Liver (tissue), 9 donors: ENCODE measurements around the gene TRMT10B. TPM values are rescaled to one million over a fixed set of nuclear protein-coding genes. Genes with fewer than 3 reads are reported as not detected.

Experiments
- DNase-seq: peaks from one replicate; pipeline ENCODE4 v3.0.0-alpha.2; 2017; ENCODE audit warnings: low spot score
- H3K27ac ChIP-seq, 2 donors: one replicate each; pipeline ENCODE4 v1.7.0; 2013; ENCODE audit warnings: inconsistent platforms in 2 of 2, low read length in 2 of 2, control low read depth in 1 of 2, low read depth in 1 of 2, mild to moderate bottlenecking in 1 of 2
- H3K27me3 ChIP-seq, 4 donors: one replicate each; pipeline versions ENCODE4 v1.6.1 to v1.7.0; 2013; ENCODE audit warnings: low read length in 3 of 4, inconsistent platforms in 1 of 4, mild to moderate bottlenecking in 1 of 4, moderate library complexity in 1 of 4; ENCODE audit not compliant: control insufficient read depth in 4 of 4, insufficient read depth in 4 of 4
- H3K36me3 ChIP-seq, 4 donors: one replicate each; pipeline versions ENCODE4 v1.6.1 to v1.7.0; 2013; ENCODE audit warnings: low read length in 3 of 4, mild to moderate bottlenecking in 3 of 4, low read depth in 1 of 4, moderate library complexity in 1 of 4; ENCODE audit not compliant: control insufficient read depth in 4 of 4, insufficient read depth in 3 of 4
- H3K4me1 ChIP-seq, 4 donors: one replicate each; pipeline versions ENCODE4 v1.6.1 to v1.7.0; 2013; ENCODE audit warnings: low read length in 3 of 4, mild to moderate bottlenecking in 3 of 4, moderate library complexity in 1 of 4; ENCODE audit not compliant: control insufficient read depth in 4 of 4, insufficient read depth in 4 of 4
- H3K4me3 ChIP-seq, 3 donors: one replicate each; pipeline versions ENCODE4 v1.6.1 to v1.7.0; 2013; ENCODE audit warnings: low read length in 3 of 3, control low read depth in 1 of 3, low read depth in 1 of 3, mild to moderate bottlenecking in 1 of 3
- H3K9ac ChIP-seq, 2 donors: one replicate each; pipeline ENCODE4 v1.7.0; 2013; ENCODE audit warnings: low read length in 2 of 2, mild to moderate bottlenecking in 2 of 2, moderate library complexity in 2 of 2, control low read depth in 1 of 2, low read depth in 1 of 2
- H3K9me3 ChIP-seq, 4 donors: one replicate each; pipeline versions ENCODE4 v1.6.1 to v1.7.0; 2013; ENCODE audit warnings: low read length in 3 of 4; ENCODE audit not compliant: control insufficient read depth in 4 of 4
- EGR1 ChIP-seq, 2 donors: IDR thresholded peaks; 2 replicates each; pipeline ENCODE4 v1.6.1; 2016 to 2018; ENCODE audit warnings: antibody characterized with exemption in 2 of 2, low read depth in 2 of 2
- FOXA1 ChIP-seq: IDR thresholded peaks from 2 replicates; pipeline ENCODE4 v1.6.1; 2016; ENCODE audit warnings: antibody characterized with exemption
- FOXA2 ChIP-seq: IDR thresholded peaks from 2 replicates; pipeline ENCODE4 v1.6.1; 2016; ENCODE audit warnings: antibody characterized with exemption
- GABPA ChIP-seq, 2 donors: IDR thresholded peaks in 1 of 2; conservative IDR thresholded peaks in 1 of 2; 2 replicates each; pipeline ENCODE4 v1.6.1; 2016; ENCODE audit warnings: antibody characterized with exemption in 2 of 2, mild to moderate bottlenecking in 1 of 2, moderate library complexity in 1 of 2
- HNF4A ChIP-seq, 2 donors: conservative IDR thresholded peaks; 2 replicates each; pipeline ENCODE4 v1.6.1; 2016; ENCODE audit warnings: antibody characterized with exemption in 2 of 2, mild to moderate bottlenecking in 2 of 2
- HNF4G ChIP-seq: IDR thresholded peaks from 2 replicates; pipeline ENCODE4 v1.6.1; 2016; ENCODE audit warnings: antibody characterized with exemption
- JUND ChIP-seq, 2 donors: IDR thresholded peaks; 2 replicates each; pipeline ENCODE4 v1.6.1; 2016; ENCODE audit warnings: antibody characterized with exemption in 2 of 2
- NR2F2 ChIP-seq: IDR thresholded peaks from 2 replicates; pipeline ENCODE4 v1.6.1; 2016; ENCODE audit warnings: antibody characterized with exemption
- RAD21 ChIP-seq, 2 donors: IDR thresholded peaks; 2 replicates each; pipeline ENCODE4 v1.6.1; 2016; ENCODE audit warnings: antibody characterized with exemption in 2 of 2, mild to moderate bottlenecking in 2 of 2
- REST ChIP-seq: IDR thresholded peaks from 2 replicates; pipeline ENCODE4 v1.6.1; 2016; ENCODE audit warnings: antibody characterized with exemption, mild to moderate bottlenecking
- RXRA ChIP-seq, 2 donors: IDR thresholded peaks; 2 replicates each; pipeline ENCODE4 v1.6.1; 2017 to 2018; ENCODE audit warnings: antibody characterized with exemption in 2 of 2, mild to moderate bottlenecking in 1 of 2
- SP1 ChIP-seq: IDR thresholded peaks from 2 replicates; pipeline ENCODE4 v1.6.1; 2018; ENCODE audit warnings: antibody characterized with exemption, mild to moderate bottlenecking
- TAF1 ChIP-seq: conservative IDR thresholded peaks from 2 replicates; pipeline ENCODE4 v1.6.1; 2016; ENCODE audit warnings: antibody characterized with exemption, mild to moderate bottlenecking
- YY1 ChIP-seq: IDR thresholded peaks from 2 replicates; pipeline ENCODE4 v1.6.1; 2016; ENCODE audit warnings: antibody characterized with exemption, mild to moderate bottlenecking
- WGBS: extraction: QIAGEN DNeasy Blood & Tissue Kit; methylation state at CpG from one replicate; pipeline ENCODE4 v1.1.7; 2013; 5-methylcytosine and 5-hydroxymethylcytosine counted together
- polyA plus RNA-seq, 2 donors: library from polyadenylated mRNA; stranded (reverse) in 1 of 2; unstranded in 1 of 2; fragments of 200-250 nt in 1 of 2; fragments of >200 nt in 1 of 2; fragmentation: Nextera tagmentation in 1 of 2; extraction: Ambion mirVana in 1 of 2; gene quantifications; one replicate each; pipeline versions ENCODE4 v1.2.1 to v1.2.3, GENCODE V29; 2013 to 2015
- total RNA-seq, 2 donors: library from RNA; depleted of rRNA; stranded (reverse); fragments of >200 nt; gene quantifications; one replicate each; pipeline ENCODE4 v1.2.3, GENCODE V29; 2014
- TF ChIP-seq, protein P1 (sequence below): IDR thresholded peaks from 2 replicates; pipeline ENCODE4 v1.6.1; 2016; ENCODE audit warnings: antibody characterized with exemption
- TF ChIP-seq, protein P2 (sequence below): IDR thresholded peaks from 2 replicates; pipeline ENCODE4 v1.6.1; 2016; ENCODE audit warnings: antibody characterized with exemption
- TF ChIP-seq, protein P3 (sequence below): fragments of 150-350 bp; IDR thresholded peaks from 2 replicates; pipeline ENCODE4 v1.5.1; 2017; ENCODE audit warnings: improper control_type of control experiment, low read depth, low read length; ENCODE audit not compliant: missing input control
- TF ChIP-seq, protein P4 (sequence below): IDR thresholded peaks from 2 replicates; pipeline ENCODE4 v1.6.1; 2016; ENCODE audit warnings: antibody characterized with exemption
- donor health status: healthy.
- donor health status: healthy.
- donor health status: healthy.
- donor health status: healthy.
- donor health status: healthy.

TRMT10B gene
- total and polyA plus RNA-seq, 4 donors, result 1.9 to 3.9 (median 2.1) TPM

GRCh38 chr9:37788332-37788731 is 34.7 kb downstream of the TRMT10B start:
- Histone ChIP-seq H3K36me3 (peaks cover 0 to 2% (median 0%) of the 10 kb centered on the region in 4 donors), H3K9me3 (no peaks in the 10 kb centered on the region), H3K27me3 (no peaks in the 10 kb centered on the region), H3K27ac (peak overlapping the region in 1 of 2 donors; percentile 30), H3K4me1 (peaks cover 0 to 19% (median 14%) of the 10 kb centered on the region in 4 donors), H3K9ac (no peak overlapping the region), H3K4me3 (no peak overlapping the region)
- no peak for DNase-seq
- WGBS, result 54% methylated on average over 6 of the region's 6 CpGs
- TF ChIP-seq YY1 (no peak), HNF4A (conservative IDR thresholded peaks at IDR 0.05) (peak; percentile 71 to 76), TAF1 (no peak), SP1 (peak; percentile 33), RAD21 (IDR thresholded peaks at IDR 0.05) (peak in 1 of 2 donors; percentile 6), NR2F2 (no peak), FOXA2 (no peak), FOXA1 (no peak), GABPA (IDR thresholded peaks at IDR 0.05 in 1 of 2, conservative IDR thresholded peaks at IDR 0.05 in 1 of 2) (peak; percentile 42 to 79), RXRA (IDR thresholded peaks at IDR 0.05) (peak; percentile 27 to 55), HNF4G (peak; percentile 28), REST (no peak), EGR1 (IDR thresholded peaks at IDR 0.05; ENCODE audit: low read depth in 2 of 2) (peak in 1 of 2 donors; percentile 22), JUND (IDR thresholded peaks at IDR 0.05) (no peak)
- TF ChIP-seq, protein P1, sequence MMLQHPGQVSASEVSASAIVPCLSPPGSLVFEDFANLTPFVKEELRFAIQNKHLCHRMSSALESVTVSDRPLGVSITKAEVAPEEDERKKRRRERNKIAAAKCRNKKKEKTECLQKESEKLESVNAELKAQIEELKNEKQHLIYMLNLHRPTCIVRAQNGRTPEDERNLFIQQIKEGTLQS, result no peak
- TF ChIP-seq, protein P2, sequence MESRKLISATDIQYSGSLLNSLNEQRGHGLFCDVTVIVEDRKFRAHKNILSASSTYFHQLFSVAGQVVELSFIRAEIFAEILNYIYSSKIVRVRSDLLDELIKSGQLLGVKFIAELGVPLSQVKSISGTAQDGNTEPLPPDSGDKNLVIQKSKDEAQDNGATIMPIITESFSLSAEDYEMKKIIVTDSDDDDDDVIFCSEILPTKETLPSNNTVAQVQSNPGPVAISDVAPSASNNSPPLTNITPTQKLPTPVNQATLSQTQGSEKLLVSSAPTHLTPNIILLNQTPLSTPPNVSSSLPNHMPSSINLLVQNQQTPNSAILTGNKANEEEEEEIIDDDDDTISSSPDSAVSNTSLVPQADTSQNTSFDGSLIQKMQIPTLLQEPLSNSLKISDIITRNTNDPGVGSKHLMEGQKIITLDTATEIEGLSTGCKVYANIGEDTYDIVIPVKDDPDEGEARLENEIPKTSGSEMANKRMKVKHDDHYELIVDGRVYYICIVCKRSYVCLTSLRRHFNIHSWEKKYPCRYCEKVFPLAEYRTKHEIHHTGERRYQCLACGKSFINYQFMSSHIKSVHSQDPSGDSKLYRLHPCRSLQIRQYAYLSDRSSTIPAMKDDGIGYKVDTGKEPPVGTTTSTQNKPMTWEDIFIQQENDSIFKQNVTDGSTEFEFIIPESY, result no peak
- TF ChIP-seq, protein P3, sequence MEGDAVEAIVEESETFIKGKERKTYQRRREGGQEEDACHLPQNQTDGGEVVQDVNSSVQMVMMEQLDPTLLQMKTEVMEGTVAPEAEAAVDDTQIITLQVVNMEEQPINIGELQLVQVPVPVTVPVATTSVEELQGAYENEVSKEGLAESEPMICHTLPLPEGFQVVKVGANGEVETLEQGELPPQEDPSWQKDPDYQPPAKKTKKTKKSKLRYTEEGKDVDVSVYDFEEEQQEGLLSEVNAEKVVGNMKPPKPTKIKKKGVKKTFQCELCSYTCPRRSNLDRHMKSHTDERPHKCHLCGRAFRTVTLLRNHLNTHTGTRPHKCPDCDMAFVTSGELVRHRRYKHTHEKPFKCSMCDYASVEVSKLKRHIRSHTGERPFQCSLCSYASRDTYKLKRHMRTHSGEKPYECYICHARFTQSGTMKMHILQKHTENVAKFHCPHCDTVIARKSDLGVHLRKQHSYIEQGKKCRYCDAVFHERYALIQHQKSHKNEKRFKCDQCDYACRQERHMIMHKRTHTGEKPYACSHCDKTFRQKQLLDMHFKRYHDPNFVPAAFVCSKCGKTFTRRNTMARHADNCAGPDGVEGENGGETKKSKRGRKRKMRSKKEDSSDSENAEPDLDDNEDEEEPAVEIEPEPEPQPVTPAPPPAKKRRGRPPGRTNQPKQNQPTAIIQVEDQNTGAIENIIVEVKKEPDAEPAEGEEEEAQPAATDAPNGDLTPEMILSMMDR, result no peak
- TF ChIP-seq, protein P4, sequence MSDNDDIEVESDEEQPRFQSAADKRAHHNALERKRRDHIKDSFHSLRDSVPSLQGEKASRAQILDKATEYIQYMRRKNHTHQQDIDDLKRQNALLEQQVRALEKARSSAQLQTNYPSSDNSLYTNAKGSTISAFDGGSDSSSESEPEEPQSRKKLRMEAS, result peak; percentile 71
